NCI-H1694 (cell line): ENCODE data around the gene TCF7L1.
"Not testable (repeated sequence)": the region's sequence is repeated elsewhere in the genome, so short reads cannot be mapped to it uniquely, and the experiment has no call there.

Experiments
- DNase-seq: peaks from one replicate; lab custom pipeline; 2025; lab: John Stamatoyannopoulos, UW

Gene TCF7L1

DNA sequence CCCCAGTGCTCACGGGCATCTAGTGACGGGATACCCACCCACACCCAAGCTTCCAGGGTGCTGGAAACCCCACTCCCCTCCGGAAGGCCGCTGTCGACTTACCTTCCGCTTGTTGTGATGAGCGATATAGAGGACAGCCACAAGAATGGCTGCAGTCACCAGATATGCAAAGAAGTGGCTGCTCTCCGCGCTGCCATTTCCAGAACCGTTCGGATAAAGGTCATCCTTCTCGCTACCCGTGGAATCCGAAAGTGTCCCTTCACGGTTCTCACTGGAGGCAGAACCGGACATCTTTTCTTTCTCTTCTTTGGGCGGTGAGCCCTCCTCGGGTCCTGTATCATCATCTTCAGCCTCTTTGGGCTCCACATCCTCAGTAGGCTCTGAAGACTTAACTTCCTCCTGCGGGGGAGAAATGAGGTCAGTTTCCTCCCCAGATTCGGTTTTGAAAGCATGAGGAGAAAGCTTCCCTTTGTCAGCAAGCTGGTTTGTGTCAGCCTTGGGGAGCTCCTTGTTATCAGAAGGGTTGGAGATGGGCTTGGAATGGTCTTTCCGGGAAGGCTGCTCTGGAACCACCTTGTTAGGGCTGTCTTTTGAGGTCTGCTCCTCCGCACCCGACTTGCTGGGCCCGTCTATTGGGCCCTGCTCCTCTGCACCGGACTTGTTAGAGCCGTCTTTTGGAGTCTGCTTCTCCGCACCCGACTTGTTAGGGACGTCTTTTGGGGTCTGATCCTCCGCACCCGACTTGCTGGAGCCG is 193.4 kb downstream of the TCF7L1 start:
- DNase-seq: no peak

DNA sequence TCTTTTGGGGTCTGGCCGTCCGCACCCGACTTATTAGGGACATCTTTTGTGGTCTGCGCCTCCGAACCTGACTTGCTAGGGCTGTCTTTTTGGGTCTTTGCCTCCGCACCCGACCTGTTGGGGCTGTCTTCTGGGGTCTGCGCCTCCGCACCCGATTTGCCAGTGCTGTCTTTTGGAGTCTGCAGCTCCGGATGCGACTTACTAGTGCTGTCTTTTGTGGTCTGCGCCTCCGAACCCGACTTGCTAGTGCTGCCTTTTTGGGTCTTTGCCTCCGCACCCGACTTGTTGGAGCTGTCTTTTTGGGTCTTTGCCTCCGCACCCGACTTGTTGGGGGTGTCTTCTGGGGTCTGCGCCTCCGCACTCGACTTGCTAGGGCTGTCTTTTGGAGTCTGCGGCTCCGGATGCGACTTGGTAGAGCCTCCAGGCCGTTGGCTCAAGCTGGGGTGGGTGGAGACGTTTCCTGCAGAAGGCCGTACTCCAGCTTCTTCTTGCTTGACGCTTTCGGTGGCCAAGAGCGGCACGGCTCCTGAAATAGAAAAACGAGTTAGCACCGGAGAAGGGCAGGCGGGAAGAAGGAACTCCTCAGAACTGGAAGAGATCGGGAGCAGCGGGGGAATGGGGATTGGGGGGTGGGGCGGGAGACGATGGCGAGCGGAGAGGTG is 194.1 kb downstream of the TCF7L1 start:
- no peak for DNase-seq

DNA sequence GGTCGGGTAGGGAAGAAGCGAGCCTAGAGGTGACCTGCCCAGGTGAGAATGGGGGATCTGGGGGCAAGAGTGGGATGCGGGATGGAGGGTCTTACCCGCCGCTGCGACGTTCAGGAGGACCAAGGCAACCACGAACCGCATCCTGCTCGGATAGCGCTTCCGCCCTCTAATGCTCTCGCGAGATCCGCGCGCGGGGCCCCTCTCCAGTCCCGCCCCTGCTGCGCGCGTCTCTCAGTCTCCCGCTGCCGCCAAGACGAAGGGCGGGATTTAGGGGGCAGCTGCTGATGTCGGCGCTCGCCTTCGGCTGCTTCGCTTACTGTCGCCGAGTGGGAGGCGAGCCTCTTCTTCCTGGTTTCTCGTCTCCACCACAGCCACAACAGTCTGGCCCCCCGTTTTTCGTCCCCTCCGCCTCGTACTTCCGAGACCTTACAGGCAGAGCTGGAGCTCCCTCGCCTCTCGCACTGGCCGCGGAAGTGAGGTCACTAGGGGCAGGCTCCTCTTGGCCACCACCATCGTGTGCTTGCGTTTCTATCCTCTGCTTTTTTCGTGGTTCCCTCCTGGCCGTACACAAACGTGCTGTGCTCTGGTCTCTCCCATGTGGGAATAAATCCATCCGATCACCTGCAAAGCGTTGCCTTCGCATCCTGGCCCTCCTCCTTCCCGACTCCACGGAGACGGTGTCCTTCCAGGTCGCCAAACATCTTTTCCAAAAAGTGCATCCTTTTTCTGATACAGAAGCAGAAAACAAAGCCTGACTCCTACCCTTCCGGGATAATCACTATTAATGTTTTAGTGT is 194.8 kb downstream of the TCF7L1 start, which contains the start of gene TGOLN2:
TSS of gene TGOLN2 (minus strand) at position 168 of the 796 bp plus-strand sequence. CDS start at position 141, 27 bp downstream.
- peak; percentile 89 for DNase-seq

DNA sequence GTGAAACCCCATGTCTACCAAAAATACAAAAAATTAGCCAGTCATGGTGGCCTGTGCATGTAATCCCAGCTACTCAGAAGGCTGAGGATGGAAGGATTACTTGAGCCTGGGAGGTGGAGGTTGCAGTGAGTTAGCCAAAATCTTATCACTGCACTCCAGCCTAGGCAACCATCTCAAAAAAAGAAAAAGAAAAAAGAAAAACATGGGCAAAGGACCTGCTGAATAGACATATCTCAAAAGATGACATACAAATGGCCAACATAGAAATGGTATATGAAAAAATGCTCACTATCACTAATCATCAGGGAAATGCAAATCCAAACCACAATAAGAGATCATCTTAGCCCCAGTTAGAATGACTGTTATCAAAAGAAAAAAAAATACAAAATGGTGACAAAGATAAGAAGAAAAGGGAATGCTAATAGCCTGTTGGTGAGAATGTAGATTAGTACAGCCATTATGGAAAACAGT is 196.0 kb downstream of the TCF7L1 start:
- no peak for DNase-seq

DNA sequence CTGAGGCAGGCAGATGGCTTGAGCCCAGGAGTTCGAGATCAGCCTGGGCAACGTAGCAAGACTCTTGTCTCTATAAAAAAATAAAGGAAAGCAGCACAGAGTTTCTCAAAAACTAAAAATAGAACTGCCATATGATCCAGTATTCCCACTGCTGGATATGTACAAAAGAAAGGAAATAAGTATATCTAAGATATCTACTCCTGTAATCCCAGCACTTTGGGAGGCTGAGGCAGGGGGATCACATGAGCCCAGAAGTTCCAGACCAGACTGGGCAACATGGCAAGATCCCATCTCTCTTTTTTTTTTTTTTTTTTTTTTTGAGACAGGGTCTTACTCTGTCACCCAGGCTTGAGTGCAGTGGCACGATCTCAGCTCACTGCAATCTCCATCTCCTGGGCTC is 196.5 kb downstream of the TCF7L1 start:
- not testable (repeated sequence) for DNase-seq

DNA sequence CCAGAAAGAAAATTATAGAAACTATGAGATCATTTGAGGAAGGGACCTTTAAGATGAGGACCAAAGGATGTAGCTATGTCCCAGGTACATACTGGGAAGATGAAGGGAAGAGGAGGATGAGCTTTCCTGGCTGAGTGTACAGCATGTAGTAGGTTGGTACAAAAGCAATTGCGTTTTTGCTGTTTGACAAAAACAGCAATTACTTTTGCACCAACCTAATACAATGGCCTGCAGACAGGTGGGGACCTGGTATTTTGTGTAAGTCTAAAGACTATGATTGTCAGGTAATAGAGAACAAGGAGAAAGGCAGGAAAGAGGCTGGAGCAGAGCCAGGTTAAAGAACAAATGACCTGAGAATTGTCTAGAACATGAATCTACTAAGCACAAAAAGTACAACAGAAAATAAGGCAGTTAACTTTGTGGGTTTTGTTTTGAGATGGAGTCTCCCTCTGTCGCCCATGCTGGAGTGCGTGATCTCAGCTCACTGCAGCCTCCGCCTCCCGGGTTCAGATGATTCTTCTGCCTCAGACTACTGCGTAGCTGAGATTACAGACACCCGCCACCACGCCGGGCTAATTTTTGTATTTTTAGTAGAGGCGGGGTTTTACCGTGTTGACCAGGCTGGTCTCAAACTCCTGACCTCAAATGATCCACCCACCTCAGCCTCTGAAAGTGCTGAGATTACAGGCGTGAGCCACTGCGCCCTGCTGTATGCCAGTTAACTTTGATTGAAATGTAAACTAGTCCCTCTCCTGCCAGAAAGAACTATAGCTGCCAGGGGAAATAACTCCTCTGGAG is 197.8 kb downstream of the TCF7L1 start:
- no peak for DNase-seq

DNA sequence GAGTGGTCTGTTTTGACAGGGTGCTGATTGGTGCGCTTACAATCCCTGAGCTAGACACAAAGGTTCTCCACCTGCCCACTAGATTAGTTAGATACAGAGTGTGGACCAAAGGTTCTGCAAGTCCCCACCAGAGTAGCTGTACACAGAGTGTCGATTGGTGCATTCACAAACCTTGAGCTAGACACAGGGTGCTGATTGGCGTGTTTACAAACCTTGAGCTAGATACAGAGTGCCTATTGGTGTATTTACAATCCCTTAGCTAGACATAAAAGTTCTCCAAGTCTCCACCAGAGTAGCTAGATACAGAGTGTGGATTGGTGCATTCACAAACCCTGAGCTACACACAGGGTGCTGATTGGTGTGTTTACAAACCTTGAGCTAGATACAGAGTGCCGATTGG is 200.7 kb downstream of the TCF7L1 start:
- not testable (repeated sequence) for DNase-seq

DNA sequence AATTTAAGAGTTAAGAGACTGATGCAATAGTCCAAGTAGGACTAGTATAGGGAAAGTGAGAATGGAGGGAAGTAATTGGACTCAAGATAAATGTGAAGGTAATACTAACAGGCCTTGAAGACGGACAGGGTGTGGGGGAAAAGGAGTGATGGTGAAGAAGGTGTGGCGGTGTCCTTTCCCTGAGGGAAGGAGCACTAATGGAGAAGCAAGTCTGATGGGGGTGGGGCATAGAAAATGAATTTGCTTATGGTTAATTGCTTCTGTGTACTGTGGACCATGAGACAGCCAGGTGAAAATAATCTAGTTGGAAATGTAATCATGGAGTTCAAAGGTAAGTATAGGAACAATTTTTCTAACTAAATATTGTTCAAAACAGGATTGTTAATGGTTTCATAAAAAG is 201.7 kb downstream of the TCF7L1 start:
- no peak for DNase-seq

DNA sequence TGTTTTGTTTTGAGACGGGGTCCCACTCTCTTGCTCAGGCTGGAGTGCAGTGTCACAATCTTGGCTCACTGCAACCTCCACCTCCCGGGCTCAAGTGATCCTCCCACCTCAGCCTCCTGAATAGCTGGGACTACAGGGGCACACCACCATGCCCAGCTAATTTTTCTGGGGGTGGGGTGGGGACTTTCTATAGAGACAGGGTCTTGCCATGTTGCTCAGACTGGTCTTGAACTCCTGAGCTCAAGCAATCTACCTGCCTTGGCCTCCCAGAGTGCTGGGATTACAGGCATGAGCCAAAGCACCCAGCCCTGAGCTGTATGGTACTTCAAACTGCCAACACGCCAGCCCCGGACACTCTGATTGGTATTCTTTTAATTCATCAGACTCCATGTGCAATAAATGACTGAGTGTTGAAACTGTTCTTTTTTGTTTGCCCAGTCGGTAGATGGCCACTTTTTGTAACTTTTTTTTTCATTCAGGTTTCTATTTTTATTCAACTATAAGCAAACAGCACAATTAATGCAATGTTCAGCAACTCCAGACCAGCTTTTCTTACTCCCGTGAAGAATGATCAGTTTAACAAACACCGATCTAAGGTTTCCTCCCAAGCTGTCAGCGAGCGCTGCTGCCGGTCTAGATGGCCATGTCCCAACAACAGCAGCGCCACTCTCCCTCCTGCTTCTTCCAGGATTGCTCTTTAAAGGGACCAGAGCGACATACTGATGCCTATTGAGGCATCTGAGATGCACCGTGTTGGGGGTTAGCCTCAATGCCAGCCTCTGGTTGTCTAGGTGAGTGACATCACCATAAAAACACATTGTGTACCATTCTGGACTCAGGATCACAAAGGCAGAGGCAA is 207.1 kb downstream of the TCF7L1 start:
- DNase-seq: no peak

DNA sequence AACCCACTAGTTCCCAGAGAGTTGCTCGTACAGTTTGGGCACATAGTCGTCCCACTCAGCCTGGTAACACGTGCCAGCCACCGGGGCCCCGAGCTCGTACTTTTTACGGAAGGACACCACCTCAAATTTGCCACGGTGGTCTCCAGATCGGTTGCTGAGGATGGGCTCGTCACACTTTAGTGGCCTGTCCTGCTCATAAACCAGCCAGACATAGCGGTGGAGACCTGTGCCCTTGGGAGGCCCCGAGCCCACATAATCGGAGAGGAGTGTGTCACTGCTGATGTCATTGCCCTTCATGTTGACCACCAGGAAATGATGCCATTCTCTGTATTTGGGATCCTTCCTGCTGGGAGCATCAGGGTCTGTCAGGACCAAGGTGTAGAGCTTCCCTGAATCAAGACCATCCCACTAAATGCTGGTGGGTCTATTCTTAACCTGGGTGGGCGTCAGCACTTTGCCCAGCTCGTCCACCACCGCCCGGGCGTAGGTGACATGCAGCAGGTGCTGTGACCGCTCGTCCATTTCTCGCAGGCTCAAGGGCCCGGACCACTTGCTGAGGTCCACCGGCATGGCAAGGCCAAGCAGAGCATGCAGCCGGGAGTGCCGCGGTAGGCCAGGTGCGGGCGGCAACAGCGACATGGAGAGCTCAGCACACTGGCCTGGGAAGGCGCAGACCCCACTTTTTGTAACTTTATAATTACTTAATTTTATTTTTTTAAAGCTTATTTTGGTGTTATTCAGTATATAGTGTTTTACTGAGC is 208.3 kb downstream of the TCF7L1 start:
- no peak for DNase-seq

DNA sequence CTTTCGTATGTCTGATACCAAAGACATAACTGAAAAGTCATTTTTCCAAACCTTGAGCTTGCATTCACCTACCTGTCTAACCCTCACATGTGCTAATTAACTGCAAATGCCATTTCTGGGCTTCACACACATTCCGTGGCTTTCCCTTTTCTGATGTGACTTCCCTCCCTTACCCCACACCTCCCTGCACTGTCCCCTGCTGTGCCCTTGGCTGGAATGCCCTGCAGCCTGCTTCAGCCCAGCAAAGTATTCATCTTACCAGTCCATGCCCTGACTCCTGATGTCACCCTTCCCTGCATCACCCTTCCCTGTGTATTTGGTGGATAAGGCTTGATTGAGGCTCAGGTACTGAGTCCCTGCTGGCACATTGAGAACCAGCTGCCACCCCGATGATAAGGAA is 209.0 kb downstream of the TCF7L1 start:
- no peak for DNase-seq

DNA sequence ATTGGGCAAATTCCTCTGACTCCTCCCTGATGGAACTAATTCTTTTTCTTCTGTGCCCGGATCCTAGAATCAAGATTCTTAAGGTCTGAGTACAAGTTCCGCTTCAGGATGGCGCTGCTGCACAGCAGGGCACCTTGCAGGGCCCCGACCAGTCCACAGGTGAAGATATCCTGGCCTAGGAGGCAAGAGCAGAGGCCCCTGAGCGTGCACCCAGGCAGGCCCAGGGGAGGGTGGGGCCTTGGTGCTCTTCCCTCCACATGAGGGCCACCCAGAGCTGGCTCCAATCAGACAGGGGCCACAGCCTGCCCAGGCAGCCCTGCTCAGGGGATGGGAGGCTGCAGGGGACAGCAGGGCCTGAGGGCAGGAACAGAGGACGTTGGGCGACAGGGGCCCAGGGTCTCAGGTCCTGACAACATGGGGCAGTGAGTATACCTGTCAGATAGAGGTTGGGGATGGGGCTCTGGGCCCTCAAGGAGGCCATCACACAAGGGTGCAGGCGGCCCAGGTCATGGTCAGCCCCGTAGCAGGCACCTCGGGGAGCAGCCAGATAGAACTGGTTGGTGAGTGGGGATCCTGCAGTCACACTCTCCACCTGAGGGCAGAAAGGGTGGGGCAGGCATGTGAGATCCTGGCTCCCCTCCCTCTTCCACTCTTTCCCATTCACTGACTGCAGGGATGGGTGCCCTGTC is 210.2 kb downstream of the TCF7L1 start:
- DNase-seq: not testable (repeated sequence)

DNA sequence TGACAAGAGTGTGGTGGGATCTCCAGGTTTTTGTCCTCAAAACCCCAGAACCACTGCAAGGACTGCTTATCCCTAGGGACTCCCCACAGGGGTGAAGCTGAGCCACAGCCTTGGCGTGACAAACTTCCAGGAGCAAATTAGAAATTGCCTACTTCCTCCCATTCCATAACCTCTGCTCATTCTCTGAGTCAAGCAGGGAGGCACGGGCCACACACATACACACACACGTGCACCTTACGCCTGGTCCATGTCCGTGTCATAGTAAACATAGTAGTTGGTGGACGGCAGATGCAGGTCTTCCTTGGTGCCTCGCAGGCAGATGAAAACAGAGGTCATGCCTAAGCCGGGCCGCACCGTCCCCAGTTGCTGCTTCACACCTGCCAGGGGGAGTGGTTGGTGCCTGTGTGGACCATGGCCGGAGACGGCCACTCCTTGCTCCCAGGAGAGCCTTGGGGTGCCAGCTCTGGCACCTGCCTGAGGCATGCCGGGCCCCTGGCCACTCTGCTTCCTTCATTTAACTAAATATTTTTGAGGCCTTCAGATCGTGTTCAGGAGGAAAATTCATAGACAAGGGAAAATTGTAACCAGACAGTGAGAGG is 211.3 kb downstream of the TCF7L1 start:
- DNase-seq: no peak

DNA sequence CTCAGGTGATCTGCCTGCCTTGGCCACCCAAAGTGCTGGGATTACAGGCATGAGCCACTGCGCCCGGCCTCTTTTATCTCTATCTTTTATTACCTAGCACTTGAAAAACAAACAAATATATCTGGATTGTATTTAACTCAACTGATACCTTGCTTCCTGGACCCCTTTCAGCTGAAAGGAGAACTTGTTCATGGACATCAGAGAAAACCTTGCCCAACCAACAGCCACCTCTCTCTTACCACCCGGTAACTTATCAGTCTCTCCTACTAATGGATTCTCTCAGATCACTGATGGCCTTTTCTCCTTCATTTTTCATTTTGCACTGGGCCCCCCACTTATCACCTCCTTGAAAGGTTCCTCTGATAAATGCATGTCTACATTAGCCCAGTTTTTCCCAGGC is 214.4 kb downstream of the TCF7L1 start:
- DNase-seq: no peak

DNA sequence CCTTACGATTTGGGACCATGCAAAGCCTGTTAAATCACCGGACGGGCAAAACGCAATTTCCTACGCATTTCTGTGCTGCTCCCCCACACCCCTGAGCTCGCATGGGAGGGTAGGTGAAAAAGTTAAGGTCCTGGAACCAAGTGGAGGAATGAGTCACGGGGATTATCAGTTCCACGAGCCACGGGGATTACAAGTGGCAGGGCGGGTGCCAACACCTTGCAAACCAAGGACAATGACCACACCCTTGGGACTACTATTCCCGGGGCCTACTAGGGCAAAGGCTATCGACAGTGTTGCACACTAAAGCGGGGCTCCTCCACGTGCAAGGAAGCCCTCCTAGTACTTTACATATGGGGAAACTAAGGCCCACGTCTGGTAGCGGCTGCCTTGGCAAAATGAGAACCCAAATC is 220.7 kb downstream of the TCF7L1 start:
- no peak for DNase-seq

DNA sequence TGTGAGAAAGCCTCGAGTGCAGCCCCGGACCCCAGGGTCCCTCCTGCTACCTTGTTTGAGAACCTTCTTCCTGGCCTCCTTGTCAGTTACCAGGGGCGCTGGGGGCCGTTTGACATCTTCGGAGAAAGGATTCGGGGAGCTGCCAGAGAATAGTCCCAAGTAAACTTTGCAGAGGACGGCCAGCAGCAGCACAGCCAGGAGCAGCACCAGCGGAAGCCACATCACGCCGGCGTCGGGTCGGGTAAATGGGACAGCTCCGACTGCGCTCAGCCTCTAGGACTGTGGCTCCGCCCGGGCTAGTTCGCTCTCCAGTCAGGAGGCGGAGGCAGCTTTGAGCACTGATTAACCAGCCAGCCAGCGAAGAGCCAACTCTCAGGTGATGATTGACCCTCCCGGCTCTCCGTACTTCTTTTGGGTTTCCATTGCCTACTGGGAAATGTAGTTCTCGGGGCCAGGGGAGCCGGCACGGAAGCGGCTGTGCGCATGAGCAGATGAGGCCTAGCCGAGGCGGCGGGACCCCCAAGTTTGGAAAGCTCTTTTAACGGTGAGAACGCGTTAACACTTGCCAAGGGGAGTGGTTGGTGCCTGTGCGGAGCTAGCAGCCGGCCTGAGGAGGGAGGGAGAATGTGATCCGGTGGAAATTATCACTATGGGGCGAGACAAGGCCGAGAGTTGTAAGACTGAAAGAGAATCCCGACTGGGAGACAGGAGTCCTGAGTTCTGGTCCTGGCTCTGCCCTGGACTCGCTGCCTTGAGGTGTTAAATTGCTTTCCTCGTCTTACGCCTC is 221.3 kb downstream of the TCF7L1 start, which contains the start of the genes ELMOD3 and RETSAT:
TSS of gene ELMOD3 (plus strand) at position 484 of the 787 bp plus-strand sequence. CDS start 2,430 bp downstream, outside the sequence.
TSS of gene RETSAT (minus strand) at position 243 of the 787 bp plus-strand sequence. CDS start at position 222, 21 bp downstream.
- DNase-seq: peak; percentile 99

DNA sequence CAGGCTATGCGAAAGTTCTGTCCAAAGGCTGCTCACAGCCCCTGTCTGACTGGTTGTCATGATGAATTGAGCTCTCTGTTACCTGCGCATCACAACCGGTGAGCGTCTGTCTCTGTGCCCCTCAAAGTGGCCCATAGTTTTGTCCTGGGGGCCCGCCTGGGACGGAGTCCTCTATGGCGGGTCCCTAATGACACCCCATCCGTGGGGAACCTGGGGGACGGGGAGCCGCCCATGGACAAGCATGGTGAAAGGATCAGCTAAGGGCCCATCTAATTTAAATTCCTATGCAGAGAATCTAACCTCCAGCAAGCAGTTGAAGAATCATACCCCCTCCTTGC is 221.8 kb downstream of the TCF7L1 start:
- no peak for DNase-seq

DNA sequence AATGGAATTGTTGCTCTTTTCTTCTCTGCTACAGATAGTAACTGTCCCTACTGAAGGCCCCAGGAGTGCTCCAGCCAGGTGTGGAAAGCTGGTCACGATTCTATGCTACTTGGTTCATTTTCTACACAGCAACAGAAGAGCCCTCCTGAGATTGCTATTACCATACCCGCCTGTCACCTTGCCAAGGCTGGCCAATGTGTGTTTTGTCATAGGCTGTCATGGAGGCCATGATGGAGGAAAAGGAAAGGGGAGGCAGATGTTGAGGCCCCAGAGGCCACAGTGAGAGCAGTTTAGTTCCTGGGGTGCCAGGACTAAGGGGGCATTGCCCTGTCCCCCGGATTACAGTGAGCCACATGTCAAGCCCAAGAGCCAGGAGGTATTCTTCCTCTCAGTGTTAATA is 222.3 kb downstream of the TCF7L1 start:
- DNase-seq: no peak
